GM18498 (cell line): Measurements from ENCODE around the gene GPR137C.
"Not testable (repeated sequence)": the region's sequence is repeated elsewhere in the genome, so short reads cannot be mapped to it uniquely, and the experiment has no call there.

Experiments used
- ATAC-seq: cut with Tn5 transposase; IDR thresholded peaks from one replicate; pipeline ENCODE4 v1.9.1; 2021; ENCODE audit warnings: mild to moderate bottlenecking, moderate library complexity; ENCODE audit not compliant: unreplicated experiment

The GPR137C gene

GRCh38 chr14:52558688-52559087 lies 6.1 kb downstream of the GPR137C start:
- no peak for ATAC-seq

DNA sequence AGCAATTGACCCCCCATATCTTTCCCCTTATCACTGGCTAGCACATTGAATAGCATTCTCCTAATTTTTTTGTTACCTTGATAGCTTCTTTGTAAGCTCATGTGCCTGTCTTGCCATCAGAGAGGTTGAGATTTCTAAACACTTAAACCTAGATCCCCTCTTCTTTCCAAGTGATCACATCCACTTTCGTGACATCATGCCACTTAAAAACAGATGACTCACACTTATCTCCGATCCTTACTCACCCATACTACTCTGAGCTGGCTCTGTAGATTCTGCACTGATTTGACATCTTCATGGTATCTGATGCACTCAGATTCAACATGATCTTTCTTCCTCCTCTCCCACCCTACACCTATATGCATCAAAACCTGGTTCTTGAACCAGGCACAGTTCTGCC lies 10.5 kb downstream of the GPR137C start:
- no peak for ATAC-seq

- ATAC-seq: not testable (repeated sequence)
These were observed 15.8 kb downstream of the GPR137C start for GRCh38 chr14:52568454-52568853.

GRCh38 chr14:52575858-52576257 lies 23.2 kb downstream of the GPR137C start:
- ATAC-seq: no peak

- no peak for ATAC-seq
These were observed 30.9 kb downstream of the GPR137C start for GRCh38 chr14:52583544-52583943.

- no peak for ATAC-seq
These were observed 37.0 kb downstream of the GPR137C start for GRCh38 chr14:52589646-52590045.

DNA sequence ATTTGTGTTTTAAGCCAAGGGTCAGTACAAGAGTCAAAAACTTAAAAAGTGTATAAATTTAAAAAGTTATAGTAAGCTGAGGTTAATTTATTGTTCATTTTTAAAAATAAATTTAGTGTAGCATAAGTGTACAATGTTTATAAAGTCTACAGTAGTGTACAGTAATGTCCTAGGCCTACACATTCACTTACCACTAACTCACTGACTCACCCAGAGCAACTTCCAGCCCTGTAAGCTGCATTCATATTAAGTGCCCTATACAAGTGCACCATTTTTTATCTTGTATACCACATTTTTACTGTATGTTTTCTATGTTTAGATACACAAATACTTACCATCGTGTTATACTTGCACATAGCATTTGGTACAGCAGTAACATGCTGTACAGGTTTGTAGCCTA lies 37.7 kb downstream of the GPR137C start:
- no peak for ATAC-seq

DNA sequence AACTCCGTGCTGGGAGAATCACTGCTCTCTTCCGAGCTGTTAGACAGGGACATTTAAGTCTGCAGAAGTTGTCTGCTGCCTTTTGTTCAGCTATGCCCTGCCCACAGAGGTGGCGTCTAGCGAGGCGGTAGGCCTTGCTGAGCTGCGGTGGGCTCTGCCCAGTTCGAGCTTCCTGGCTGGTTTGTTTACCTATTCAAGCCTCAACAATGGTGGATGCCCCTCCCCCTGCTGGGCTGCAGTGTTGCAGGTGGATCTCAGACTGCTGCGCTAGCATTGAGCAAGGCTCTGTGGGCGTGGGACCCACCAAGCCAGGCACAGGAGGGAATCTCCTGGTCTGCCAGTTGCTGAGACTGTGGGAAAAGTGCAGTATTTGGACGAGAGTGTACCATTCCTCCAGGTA lies 43.7 kb downstream of the GPR137C start:
- ATAC-seq: no peak

DNA sequence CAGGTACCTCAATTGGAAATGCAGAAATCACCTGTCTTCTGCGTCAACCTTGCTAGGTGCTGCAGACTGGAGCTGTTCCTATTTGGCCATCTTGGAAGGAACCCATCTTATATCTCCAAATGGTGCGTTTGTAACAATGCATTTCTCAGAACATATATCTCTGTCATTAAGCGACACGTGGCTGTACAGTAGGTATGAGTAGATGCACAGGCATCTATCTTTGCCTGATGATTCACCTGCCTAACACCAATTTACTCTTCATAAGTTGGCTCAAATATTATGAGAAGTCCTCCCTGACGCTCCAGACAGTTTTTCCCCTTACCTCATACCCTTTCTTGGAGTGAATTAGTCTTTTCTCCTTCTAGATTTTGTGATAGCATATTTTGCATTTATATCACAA lies 44.2 kb downstream of the GPR137C start:
- no peak for ATAC-seq

GRCh38 chr14:52598568-52598967 lies 45.9 kb downstream of the GPR137C start:
- ATAC-seq: no peak

DNA sequence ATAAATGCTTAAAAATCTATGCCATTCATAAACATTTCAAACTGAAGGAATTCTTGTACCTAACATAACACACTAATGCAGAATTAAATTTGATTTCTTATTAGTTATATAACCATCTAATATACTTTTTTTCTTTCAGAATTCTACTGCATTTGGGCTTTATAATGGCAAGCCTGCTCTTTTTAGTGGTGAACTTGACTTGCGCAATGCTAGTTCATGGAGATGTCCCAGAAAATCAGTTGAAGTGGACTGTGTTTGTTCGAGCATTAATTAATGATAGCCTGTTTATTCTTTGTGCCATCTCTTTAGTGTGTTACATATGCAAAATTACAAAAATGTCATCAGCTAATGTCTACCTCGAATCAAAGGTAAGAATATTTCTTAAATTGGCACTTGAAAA lies 47.3 kb downstream of the GPR137C start:
- no peak for ATAC-seq

GRCh38 chr14:52602131-52602530 lies 49.5 kb downstream of the GPR137C start:
- peak; percentile 71 for ATAC-seq

- ATAC-seq: no peak
These were observed 54.4 kb downstream of the GPR137C start for GRCh38 chr14:52607061-52607460.

DNA sequence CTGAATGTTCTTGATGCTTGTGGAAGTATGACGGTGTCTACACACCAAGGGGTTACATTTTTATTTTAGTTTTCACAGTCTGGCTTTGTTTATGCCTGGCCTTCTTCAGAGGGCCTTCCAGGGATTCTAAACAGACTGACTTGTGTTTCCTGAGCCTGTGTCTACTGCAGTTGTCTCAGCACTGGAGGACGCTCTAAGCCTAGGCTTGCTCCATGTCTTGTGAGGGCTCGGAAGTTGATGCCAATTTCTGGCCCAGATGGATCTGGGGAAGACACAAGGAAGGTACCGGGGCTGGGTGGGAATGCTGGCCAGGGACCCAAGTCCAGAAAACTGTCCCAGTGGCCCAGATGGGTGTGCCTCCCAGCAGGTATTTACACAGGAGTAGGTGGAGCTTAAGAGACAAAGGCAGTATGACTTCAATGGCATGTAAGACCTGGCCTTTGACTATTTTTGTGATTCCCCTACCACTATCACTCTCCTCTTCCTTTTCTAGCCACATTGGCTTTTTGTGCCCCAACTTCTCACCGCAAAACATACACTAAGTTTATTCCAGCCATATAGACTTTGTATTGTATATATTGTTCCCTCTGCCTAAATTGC lies 56.9 kb downstream of the GPR137C start:
- no peak for ATAC-seq

- no peak for ATAC-seq
These were observed 57.6 kb downstream of the GPR137C start for GRCh38 chr14:52610187-52610586.

- ATAC-seq: no peak
These were observed 66.0 kb downstream of the GPR137C start for GRCh38 chr14:52618602-52619001.

- ATAC-seq: no peak
These were observed 67.1 kb downstream of the GPR137C start for GRCh38 chr14:52619687-52620086.

DNA sequence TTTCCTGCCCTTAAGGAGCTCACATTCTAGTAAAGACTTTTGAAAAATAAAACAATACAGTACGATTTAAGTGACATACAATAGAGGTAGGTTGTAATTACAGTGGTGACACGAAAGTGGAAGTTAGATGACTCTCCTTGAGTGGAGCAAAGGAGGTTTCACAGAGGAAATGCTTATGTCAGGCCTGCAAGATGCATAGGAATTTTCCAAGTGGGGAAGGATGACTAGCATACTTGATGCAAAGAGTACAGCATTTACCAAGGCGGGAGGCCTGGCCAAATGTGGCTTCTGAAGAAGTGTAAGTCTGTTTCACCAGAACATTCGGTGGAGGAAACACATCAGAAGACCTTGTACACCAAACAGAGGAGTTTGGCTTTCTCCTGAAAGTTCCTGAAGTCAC lies 87.5 kb downstream of the GPR137C start:
- ATAC-seq: no peak

- ATAC-seq: no peak
These were observed 89.1 kb downstream of the GPR137C start for GRCh38 chr14:52641745-52642144.

DNA sequence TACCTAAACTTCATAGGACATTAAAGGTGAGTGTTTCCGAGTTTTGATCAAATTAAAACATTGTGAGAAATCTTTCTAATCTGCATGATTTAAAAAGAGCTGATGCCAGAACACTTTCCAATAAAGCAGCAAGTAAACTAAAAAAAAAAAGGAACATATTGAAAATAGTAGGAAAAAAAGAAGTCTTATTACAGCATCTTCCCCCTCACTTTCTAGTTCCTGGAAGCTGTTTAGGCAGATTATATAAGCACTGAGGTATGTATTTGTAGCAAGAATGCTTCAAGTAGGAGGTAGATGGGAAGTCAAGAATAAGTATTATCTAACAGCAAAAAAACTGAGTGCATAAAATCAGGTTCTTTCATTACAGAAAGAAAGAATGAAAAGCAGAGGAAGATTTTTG lies 96.9 kb downstream of the GPR137C start:
- ATAC-seq: no peak

DNA sequence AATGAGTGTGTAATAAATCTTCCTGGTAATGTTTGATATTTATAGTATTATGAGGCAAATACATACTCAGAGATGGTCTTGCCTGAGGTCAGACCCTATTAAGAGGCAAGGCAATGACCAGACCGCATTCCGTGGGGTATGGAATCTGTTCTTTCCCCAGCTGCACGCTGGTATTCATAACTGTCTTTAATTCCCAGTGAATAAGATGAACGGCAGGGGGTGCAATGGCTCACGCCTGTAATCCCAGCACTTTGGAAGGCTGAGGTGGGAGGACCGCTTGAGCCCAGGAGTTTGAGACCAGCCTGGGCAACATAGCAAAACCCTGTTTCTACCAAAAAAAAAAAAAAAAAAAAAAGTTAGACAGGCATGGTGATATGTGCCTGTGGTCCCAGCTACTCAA lies 98.1 kb downstream of the GPR137C start:
- no peak for ATAC-seq

DNA sequence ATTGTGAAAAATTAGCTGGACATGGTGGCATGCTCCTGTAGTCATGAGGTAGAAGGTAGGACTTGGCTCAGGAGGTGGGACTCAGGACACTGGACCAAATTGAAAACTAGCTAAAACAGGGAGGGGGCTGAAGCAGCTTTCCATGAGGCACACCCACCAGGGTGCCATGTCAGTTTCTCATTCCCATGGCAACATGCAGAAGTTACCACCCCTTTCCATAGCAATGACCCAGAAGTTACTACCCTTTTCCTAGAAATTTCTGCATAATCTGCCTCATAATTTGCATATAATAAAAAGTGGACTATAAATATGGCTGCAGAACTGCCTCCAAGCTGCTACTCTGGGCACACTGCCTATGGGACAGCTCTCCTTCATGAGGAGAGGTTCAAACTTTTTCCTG lies 104.3 kb downstream of the GPR137C start:
- ATAC-seq: no peak

GRCh38 chr14:52660325-52660724 lies 107.7 kb downstream of the GPR137C start:
- no peak for ATAC-seq
